Muscle layer of colon (tissue), 2 donors: ENCODE results near the gene RGS8.

Source experiments
- H3K27ac ChIP-seq: one replicate; pipeline ENCODE4 v1.7.0; 2013; ENCODE audit warnings: low read depth, mild to moderate bottlenecking, low read length, moderate library complexity
- H3K27me3 ChIP-seq, 2 donors: one replicate each; pipeline ENCODE4 v1.7.0; 2013; ENCODE audit warnings: low read length in 2 of 2, mild to moderate bottlenecking in 2 of 2; ENCODE audit not compliant: insufficient read depth in 2 of 2, control insufficient read depth in 1 of 2
- H3K36me3 ChIP-seq: one replicate; pipeline ENCODE4 v1.7.0; 2013; ENCODE audit warnings: mild to moderate bottlenecking, low read length; ENCODE audit not compliant: insufficient read depth
- H3K4me1 ChIP-seq: one replicate; pipeline ENCODE4 v1.7.0; 2013; ENCODE audit warnings: mild to moderate bottlenecking, low read length; ENCODE audit not compliant: insufficient read depth
- H3K4me3 ChIP-seq, 2 donors: one replicate each; pipeline ENCODE4 v1.7.0; 2013; ENCODE audit warnings: low read length in 2 of 2, low read depth in 1 of 2, mild to moderate bottlenecking in 1 of 2, moderate library complexity in 1 of 2
- H3K9ac ChIP-seq: one replicate; pipeline ENCODE4 v1.7.0; 2013; ENCODE audit warnings: low read length
- H3K9me3 ChIP-seq: one replicate; pipeline ENCODE4 v1.7.0; 2013; ENCODE audit warnings: mild to moderate bottlenecking, low read length
- donor health status: abdominal sarcoma.
- donor health status: Adenocarcinoma of cecum.

The RGS8 gene

GRCh38 chr1:182650678-182651338 is 33.6 kb downstream of the RGS8 start:
- Histone ChIP-seq H3K36me3 (no peaks in the 10 kb centered on the region), H3K9me3 (no peaks in the 10 kb centered on the region), H3K4me3 (no peak overlapping the region), H3K27me3 (no peaks in the 10 kb centered on the region), H3K4me1 (no peaks in the 10 kb centered on the region), H3K9ac (no peak overlapping the region), H3K27ac (no peak overlapping the region)

DNA sequence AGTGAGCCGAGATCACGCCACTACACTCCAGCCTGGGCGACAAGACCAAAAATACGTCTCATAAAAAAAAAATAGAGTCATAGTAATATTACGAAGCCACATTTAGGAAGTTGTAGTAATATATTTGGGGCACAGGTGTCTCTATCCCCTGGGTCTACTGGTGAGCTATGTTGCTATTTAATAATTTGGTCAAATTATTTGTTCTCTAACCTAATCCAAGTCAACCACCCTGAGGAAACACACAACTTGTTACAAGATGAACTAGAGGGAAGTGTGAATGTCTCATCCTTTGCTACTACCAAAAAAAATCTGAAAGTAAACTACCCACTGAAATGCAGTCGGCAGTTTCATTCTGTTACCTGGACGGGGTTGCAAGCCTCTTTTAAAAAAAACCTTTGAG is 35.3 kb downstream of the RGS8 start:
- no peaks in the 10 kb centered on the region for H3K4me1 ChIP-seq
- H3K4me3 ChIP-seq, result no peak overlapping the region
- H3K9me3 ChIP-seq, result no peaks in the 10 kb centered on the region
- no peaks in the 10 kb centered on the region for H3K36me3 ChIP-seq
- H3K27me3 ChIP-seq, result no peaks in the 10 kb centered on the region
- H3K27ac ChIP-seq, result no peak overlapping the region
- H3K9ac ChIP-seq, result no peak overlapping the region

DNA sequence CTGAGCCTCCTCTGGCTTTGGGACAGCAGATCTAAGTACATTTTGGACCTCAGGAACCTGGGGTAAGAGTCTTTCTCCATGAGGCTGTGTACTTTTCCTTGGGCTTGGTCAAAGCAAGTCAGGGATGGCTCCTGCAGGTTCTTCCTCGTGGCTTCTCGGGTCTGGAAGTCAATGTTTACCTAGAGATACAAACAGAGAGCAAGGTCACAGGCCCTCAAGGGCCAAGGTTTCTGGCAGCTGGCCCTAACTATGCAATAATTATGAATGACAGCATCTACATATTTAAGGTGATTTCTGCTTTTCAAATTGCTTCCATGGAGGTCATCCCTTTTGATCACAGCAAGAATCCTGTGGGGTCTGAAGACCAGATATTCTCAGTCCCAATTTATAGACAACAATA is 37.6 kb downstream of the RGS8 start:
- H3K4me3 ChIP-seq, result no peak overlapping the region
- no peak overlapping the region for H3K27ac ChIP-seq
- H3K27me3 ChIP-seq, result no peaks in the 10 kb centered on the region

DNA sequence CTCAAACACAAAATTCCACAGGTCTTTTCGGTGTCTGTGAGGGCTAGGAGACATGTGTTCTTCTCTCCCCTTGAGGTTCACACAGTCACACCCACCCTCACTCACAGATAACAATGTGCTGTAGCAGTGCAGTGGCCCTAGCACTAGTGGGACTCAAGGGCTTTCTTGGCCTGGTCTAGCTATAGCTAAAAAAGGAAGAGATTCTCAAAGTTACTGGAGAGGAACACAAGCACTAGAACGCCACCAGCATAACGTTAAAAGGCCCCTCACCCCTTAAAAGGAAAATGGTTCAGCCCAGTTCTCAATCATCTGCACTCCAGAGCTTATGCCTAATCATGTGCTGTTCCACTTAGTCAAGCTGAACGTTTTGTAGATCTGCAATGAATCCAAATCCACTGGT is 39.5 kb downstream of the RGS8 start:
- no peaks in the 10 kb centered on the region for H3K36me3 ChIP-seq
- no peak overlapping the region for H3K27ac ChIP-seq
- no peak overlapping the region for H3K9ac ChIP-seq
- H3K4me3 ChIP-seq, result no peak overlapping the region
- H3K4me1 ChIP-seq, result no peaks in the 10 kb centered on the region
- no peaks in the 10 kb centered on the region for H3K9me3 ChIP-seq
- H3K27me3 ChIP-seq, result no peaks in the 10 kb centered on the region

More for the DNA sequence above, 37.6 kb downstream of the RGS8 start:
- no peaks in the 10 kb centered on the region for H3K9me3 ChIP-seq
- no peaks in the 10 kb centered on the region for H3K4me1 ChIP-seq
- H3K36me3 ChIP-seq, result no peaks in the 10 kb centered on the region
- no peak overlapping the region for H3K9ac ChIP-seq

- no peak overlapping the region for H3K9ac ChIP-seq
- no peaks in the 10 kb centered on the region for H3K4me1 ChIP-seq
- H3K27me3 ChIP-seq, result no peaks in the 10 kb centered on the region
- no peaks in the 10 kb centered on the region for H3K9me3 ChIP-seq
- H3K27ac ChIP-seq, result no peak overlapping the region
- H3K36me3 ChIP-seq, result no peaks in the 10 kb centered on the region
- no peak overlapping the region for H3K4me3 ChIP-seq
Measured at GRCh38 chr1:182643699-182644098, 40.7 kb downstream of the RGS8 start.

- Histone ChIP-seq H3K4me1 (no peaks in the 10 kb centered on the region), H3K9ac (no peak overlapping the region), H3K36me3 (no peaks in the 10 kb centered on the region), H3K27me3 (no peaks in the 10 kb centered on the region), H3K27ac (no peak overlapping the region), H3K4me3 (no peak overlapping the region), H3K9me3 (no peaks in the 10 kb centered on the region)
Measured at GRCh38 chr1:182642461-182642860, 41.9 kb downstream of the RGS8 start.

GRCh38 chr1:182641561-182641960 is 42.8 kb downstream of the RGS8 start:
- no peak overlapping the region for H3K4me3 ChIP-seq
- H3K4me1 ChIP-seq, result no peaks in the 10 kb centered on the region
- H3K9me3 ChIP-seq, result no peaks in the 10 kb centered on the region
- H3K27ac ChIP-seq, result no peak overlapping the region
- no peaks in the 10 kb centered on the region for H3K36me3 ChIP-seq
- H3K27me3 ChIP-seq, result no peaks in the 10 kb centered on the region
- H3K9ac ChIP-seq, result no peak overlapping the region

GRCh38 chr1:182639330-182639729 is 45.1 kb downstream of the RGS8 start:
- no peak overlapping the region for H3K9ac ChIP-seq
- H3K4me3 ChIP-seq, result no peak overlapping the region
- no peak overlapping the region for H3K27ac ChIP-seq
- no peaks in the 10 kb centered on the region for H3K36me3 ChIP-seq
- H3K27me3 ChIP-seq, result no peaks in the 10 kb centered on the region
- no peaks in the 10 kb centered on the region for H3K9me3 ChIP-seq
- no peaks in the 10 kb centered on the region for H3K4me1 ChIP-seq

GRCh38 chr1:182637769-182638168 is 46.6 kb downstream of the RGS8 start:
- Histone ChIP-seq H3K9ac (no peak overlapping the region), H3K4me1 (no peaks in the 10 kb centered on the region), H3K27ac (no peak overlapping the region), H3K27me3 (no peaks in the 10 kb centered on the region), H3K4me3 (no peak overlapping the region), H3K36me3 (no peaks in the 10 kb centered on the region), H3K9me3 (no peaks in the 10 kb centered on the region)

DNA sequence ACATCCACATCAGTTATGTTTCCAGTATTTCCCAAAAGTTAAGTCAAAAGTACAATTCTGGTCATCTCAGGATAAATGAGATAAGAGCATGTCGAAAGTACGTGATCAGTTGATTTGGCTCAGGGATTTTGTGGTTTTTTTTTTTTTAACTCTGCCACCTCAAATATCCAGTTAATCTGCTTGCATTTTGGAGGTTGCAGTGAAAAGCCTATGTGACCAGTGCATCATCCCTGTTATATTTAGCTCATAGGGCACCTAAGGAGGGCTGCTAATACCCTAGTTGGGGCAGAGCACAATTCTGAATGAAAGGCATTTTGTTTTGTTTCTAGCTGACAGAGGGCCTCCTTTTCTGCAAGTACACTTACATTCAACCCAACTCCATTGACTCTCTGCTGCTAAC is 48.5 kb downstream of the RGS8 start:
- Histone ChIP-seq H3K4me1 (no peaks in the 10 kb centered on the region), H3K27me3 (no peaks in the 10 kb centered on the region), H3K9ac (no peak overlapping the region), H3K36me3 (no peaks in the 10 kb centered on the region), H3K4me3 (no peak overlapping the region), H3K9me3 (no peaks in the 10 kb centered on the region), H3K27ac (no peak overlapping the region)
